Stimulated activated CD4-positive, alpha-beta T cell treated with anti-CD3 and anti-CD28 coated beads, Interleukin-1b, Interleukin-23, amount 100 ng/mL, for 1 hour (primary cell): ENCODE measurements around the gene CHD8.
"Not testable (repeated sequence)": the region's sequence is repeated elsewhere in the genome, so short reads cannot be mapped to it uniquely, and the experiment has no call there.

ENCODE experiments used
- DNase-seq, 2 donors: peaks; one replicate each; pipeline ENCODE4 v3.0.0-alpha.2; 2020; ENCODE audit warnings: low read depth in 2 of 2

CHD8 gene

DNA sequence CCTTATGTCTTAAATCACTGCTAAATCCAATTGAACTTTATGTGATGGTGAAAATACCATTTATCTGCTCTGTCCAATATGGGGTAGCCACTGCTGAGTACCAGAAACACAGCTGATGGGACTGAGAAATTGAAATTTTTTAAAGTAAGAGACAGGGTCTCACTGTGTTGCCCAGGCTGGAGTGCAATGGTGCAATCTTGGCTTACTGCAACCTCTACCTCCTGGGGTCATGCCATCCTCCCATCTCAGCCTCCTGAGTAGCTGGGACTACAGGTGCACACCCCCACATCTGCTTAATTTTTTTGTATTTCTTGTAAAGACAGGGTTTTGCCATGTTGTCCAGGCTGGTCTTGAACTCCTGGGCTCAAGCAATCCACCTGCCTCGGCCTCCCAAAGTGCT, 83.1 kb downstream of the CHD8 start:
- DNase-seq, result not testable (repeated sequence)

DNA sequence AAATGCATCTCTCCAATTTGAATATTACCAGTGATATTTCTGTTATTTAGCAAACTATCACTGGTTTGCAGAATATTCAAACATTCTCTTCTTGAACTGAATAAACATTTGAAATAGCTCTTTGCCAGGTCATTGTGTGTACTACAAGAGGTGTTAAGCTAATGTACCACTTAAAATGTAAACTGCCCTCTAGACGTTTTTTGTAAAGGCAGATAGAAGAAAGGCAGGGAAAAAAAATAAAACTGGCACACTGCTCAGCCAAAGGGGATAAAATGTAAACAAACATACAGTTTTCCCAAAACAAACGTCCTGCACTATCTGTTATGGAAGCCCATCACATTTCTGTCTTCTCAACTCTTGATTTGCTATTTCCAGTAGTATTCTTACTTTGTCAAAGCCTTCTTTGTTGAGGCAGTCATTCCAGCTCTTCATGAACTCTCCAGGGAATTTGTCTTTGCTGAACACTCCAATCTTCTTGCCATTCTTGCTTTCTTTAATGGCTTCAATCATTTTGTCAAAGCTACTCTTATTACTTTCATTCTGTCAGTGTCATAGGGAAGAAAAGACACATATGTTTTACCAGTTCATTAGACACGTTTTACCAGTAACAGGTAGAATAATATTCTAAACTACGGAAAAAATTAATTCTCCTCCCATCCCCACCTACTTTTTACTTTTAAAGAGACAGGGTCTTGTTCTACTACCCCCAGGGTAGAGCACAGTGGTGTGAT, 85.8 kb downstream of the CHD8 start:
- no peak for DNase-seq

DNA sequence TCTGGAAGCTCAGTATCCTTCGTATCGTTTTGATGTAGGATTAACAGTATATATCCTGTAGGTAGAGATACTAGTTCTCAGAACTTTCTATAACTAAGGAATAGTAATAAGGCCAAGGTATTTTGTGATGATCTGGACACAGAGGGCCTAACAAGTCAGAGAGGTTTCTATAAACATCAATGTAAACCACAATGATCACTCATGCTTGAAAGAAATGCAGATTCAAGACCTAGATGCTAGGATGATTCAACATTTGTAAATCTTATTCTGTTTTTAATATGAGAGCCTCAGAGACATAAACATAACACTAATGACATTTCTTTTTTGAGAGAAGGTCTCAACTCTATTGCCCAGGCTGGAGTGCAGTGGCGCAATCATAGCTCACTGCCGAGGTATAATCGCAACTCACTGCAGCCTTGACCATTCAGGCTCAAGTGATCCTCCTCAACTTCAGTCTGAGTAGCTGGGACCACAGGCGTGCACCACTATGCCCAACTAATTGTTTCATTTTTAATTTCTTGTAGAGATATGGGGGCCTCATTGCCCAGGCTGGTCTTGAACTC, 88.3 kb downstream of the CHD8 start:
- DNase-seq, result no peak

DNA sequence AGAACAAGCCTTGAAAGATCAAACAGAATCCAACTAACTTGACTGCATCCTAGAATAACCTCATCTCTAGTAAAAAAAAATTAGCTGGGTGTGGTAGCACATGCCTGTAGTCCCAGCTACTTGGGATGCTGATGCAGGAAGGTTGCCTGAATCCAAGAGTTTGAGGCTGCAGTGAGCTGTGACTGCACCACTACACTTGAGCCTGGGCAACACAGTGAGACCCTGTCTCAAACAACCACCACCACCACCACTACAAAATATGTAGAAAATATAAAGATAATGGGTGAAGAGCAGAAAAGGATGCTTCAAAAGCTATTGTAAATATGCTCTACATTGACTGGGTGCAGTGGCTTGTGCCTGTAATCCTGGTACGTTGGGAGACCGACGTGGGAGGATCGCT, 99.4 kb downstream of the CHD8 start:
- no peak for DNase-seq

DNA sequence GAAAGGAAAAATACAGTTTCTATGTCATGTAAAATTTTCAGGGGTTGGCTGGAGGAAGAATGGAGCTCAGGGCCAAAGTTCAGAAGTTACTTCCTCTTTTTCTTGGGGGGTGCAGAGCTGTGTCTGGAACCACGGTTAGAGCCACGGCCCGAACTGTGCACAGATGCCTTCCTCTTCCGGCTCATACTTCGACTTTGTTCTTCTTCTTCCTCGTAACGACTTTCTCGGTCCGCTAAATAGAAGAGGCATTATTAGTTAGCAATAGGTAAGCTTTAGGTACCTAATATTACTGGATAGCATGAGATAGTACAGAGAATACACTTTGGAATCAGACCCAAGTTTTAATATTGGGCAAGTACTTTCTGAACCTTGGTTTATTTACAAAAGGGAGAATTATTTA, 103.3 kb downstream of the CHD8 start:
- DNase-seq, result no peak

DNA sequence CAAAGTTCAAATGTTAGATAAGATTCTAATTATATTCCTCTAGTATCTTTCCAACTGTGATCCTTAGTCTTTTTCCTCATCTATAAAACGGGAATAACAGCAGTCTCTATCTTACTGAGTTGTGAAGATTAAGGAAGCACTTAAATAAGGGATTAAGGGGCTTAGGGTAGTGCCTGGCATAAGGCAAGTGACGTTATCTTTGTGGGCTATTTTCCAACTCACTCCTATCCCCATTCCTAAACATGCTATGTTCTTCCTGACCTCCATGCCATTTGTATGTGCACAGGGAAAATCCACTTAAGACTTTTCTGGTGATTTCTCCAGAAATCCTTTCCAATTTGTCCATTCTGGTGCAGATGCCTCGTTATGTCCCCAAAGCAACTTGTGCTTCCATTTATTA, 105.4 kb downstream of the CHD8 start:
- DNase-seq, result no peak

DNA sequence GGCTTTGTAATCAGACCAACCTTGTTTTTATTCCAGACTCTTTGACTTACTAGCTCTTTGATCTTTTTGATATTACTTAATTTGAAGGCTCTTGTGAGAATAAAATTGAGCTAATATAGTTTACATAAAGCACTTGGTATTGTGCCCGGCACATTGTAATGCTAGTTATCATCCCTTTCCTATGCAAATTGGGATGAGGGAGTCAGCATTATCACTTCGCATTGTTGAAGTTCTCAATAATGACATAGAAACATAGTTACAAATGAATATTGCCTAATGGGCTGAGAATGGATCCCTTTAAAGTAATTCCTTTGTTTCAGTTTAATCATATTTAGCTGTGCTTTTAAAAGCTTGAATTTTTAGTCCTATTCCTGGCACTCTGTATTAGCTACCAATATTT, 108.7 kb downstream of the CHD8 start:
- no peak for DNase-seq

DNA sequence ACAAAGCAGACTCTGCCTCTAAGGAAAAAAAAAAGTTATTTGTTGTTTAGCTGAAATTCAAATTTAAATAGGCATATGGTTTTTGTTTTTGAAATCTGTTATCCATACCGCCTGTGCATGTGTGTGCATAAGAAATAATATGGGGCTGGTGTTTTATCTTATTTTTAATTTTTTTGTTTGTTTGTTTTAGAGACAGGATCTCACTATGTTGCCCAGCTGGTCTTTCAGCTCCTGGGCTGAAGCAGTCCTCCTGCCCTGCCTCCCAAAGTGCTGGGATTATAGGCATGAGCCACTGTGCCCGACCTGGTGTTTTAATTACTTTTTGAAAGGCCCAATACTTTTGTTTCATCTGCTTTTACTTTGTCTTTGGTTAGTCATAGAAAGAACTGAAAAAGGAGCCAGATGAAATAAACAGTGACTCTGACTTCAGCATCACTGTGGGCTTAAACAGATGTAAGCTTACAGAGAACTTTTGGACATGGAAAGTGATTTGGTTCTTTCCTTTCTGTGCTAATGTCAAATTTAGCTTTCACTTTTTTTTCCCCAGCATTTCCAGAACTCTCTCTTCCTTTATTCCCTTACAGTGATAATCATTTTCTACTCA, 109.3 kb downstream of the CHD8 start:
- no peak for DNase-seq

DNA sequence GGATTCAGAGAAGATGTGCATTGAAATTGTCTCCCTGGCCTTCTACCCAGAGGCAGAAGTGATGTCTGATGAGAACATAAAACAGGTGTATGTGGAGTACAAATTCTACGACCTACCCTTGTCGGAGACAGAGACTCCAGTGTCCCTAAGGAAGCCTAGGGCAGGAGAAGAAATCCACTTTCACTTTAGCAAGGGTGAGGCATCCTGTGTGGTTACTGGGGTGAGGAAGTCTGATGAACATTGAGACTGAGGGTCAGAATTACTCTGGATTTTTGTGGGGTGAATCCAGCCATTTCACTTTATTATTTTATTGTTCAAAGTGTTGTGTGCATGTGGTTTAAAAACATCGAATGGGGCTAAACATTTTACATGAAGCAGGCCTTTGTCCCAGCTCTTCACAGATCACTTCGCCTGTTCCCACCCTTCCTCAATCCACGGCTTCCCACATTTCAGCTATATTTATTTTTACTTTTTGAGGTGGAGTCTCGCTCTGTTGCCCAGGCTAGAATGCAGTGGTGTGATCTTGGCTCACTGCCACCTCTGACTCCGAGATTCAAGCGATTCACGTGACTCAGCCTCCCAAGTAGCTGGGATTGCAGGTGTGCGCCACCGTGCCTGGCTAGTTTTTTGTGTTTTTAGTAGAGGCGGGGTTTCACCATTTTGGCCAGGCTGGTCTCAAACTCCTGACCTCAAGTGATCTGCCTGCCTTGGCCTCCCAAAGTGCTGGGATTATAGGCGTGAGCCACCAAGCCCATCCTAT, 112.7 kb downstream of the CHD8 start:
- DNase-seq, result no peak
